ENCODE results near the gene DNHD1.

The DNHD1 gene

GRCh38 chr11:6486256-6486655 lies 10.8 kb upstream of the DNHD1 start:
- no peak for TF ChIP-seq Cebpa-rat (IDR thresholded peaks at IDR 0.05)
- Histone ChIP-seq H3K36me3 (peaks cover 73 to 92% (median 88%) of the 10 kb centered on the region in 11 experiments), H3K27ac (no peak overlapping the region)

GRCh38 chr11:6486938-6487337 lies 10.1 kb upstream of the DNHD1 start:
- no peak overlapping the region for H3K9ac ChIP-seq
- no peaks in the 10 kb centered on the region for H3K27me3 ChIP-seq
- peaks cover 12 to 26% (median 15%) of the 10 kb centered on the region in 10 experiments for H3K4me1 ChIP-seq
- H3K4me2 ChIP-seq: no peak overlapping the region; a peak in 1 of 22 replicates
- no peaks in the 10 kb centered on the region for H3K9me3 ChIP-seq (replicated peaks in 1 of 11)
- peaks cover 77 to 99% (median 90%) of the 10 kb centered on the region in 11 experiments for H3K36me3 ChIP-seq
- no peak for TF ChIP-seq Cebpa-rat (IDR thresholded peaks at IDR 0.05)
- no peak overlapping the region for H3K27ac ChIP-seq
- H3K4me3 ChIP-seq: no peak overlapping the region
- H4K20me1 ChIP-seq: peaks cover 0 to 71% (median 15%) of the 10 kb centered on the region in 11 experiments; a peak in 11 of 22 replicates

More at GRCh38 chr11:6486256-6486655, 10.8 kb upstream of the DNHD1 start:
- no peak overlapping the region for H3K4me2 ChIP-seq
- no peak overlapping the region for H3K9ac ChIP-seq
- peaks cover 0 to 74% (median 19%) of the 10 kb centered on the region in 11 experiments; a peak in 11 of 22 replicates for H4K20me1 ChIP-seq
- H3K9me3 ChIP-seq (replicated peaks in 1 of 11): no peaks in the 10 kb centered on the region
- no peaks in the 10 kb centered on the region for H3K27me3 ChIP-seq
- peaks cover 13 to 26% (median 16%) of the 10 kb centered on the region in 10 experiments for H3K4me1 ChIP-seq
- H3K4me3 ChIP-seq: no peak overlapping the region

- Histone ChIP-seq H3K4me2 (no peak overlapping the region), H4K20me1 (peaks cover 0 to 57% (median 13%) of the 10 kb centered on the region in 11 experiments; a peak in 10 of 22 replicates), H3K27ac (no peak overlapping the region), H3K9ac (no peak overlapping the region), H3K9me3 (replicated peaks in 1 of 11) (no peaks in the 10 kb centered on the region), H3K36me3 (peaks cover 81 to 100% (median 92%) of the 10 kb centered on the region in 11 experiments), H3K27me3 (no peaks in the 10 kb centered on the region), H3K4me1 (peaks cover 0 to 12% (median 1%) of the 10 kb centered on the region in 10 experiments; a peak in 9 of 20 replicates), H3K4me3 (no peak overlapping the region)
- TF ChIP-seq Cebpa-rat (IDR thresholded peaks at IDR 0.05): no peak
Measured at GRCh38 chr11:6488342-6488741, 8.7 kb upstream of the DNHD1 start.

GRCh38 chr11:6488821-6489220 lies 8.3 kb upstream of the DNHD1 start:
- H3K27ac ChIP-seq: no peak overlapping the region

GRCh38 chr11:6489306-6489705 lies 7.8 kb upstream of the DNHD1 start:
- Histone ChIP-seq H3K27me3 (no peaks in the 10 kb centered on the region), H3K9ac (no peak overlapping the region), H3K9me3 (replicated peaks in 1 of 11) (no peaks in the 10 kb centered on the region), H4K20me1 (peaks cover 0 to 56% (median 9%) of the 10 kb centered on the region in 11 experiments; a peak in 10 of 22 replicates), H3K4me2 (no peak overlapping the region), H3K27ac (no peak overlapping the region), H3K36me3 (peaks cover 81 to 100% (median 92%) of the 10 kb centered on the region in 11 experiments), H3K4me1 (peaks cover 0 to 10% (median 0%) of the 10 kb centered on the region in 10 experiments; a peak in 1 of 20 replicates), H3K4me3 (no peak overlapping the region)
- no peak for TF ChIP-seq Cebpa-rat (IDR thresholded peaks at IDR 0.05)

More at GRCh38 chr11:6488821-6489220, 8.3 kb upstream of the DNHD1 start:
- H3K4me1 ChIP-seq: peaks cover 0 to 10% (median 0%) of the 10 kb centered on the region in 10 experiments; a peak in 3 of 20 replicates
- peaks cover 81 to 100% (median 92%) of the 10 kb centered on the region in 11 experiments for H3K36me3 ChIP-seq
- H3K9me3 ChIP-seq (replicated peaks in 1 of 11): no peaks in the 10 kb centered on the region
- H4K20me1 ChIP-seq: peaks cover 0 to 56% (median 14%) of the 10 kb centered on the region in 11 experiments; a peak in 10 of 22 replicates
- no peak overlapping the region for H3K4me2 ChIP-seq
- H3K27me3 ChIP-seq: no peaks in the 10 kb centered on the region
- no peak overlapping the region for H3K9ac ChIP-seq
- H3K4me3 ChIP-seq: no peak overlapping the region
- no peak for TF ChIP-seq Cebpa-rat (IDR thresholded peaks at IDR 0.05)

- no peak overlapping the region for H3K4me3 ChIP-seq
- H3K9ac ChIP-seq: no peak overlapping the region
- H3K36me3 ChIP-seq: peaks cover 47 to 88% (median 76%) of the 10 kb centered on the region in 11 experiments
- TF ChIP-seq Cebpa-rat (IDR thresholded peaks at IDR 0.05): no peak
- no peaks in the 10 kb centered on the region for H3K27me3 ChIP-seq
- no peak overlapping the region for H3K4me2 ChIP-seq
- no peaks in the 10 kb centered on the region for H3K4me1 ChIP-seq
- no peaks in the 10 kb centered on the region for H3K9me3 ChIP-seq (replicated peaks in 1 of 11)
- no peak overlapping the region for H3K27ac ChIP-seq
- peaks cover 0 to 19% (median 0%) of the 10 kb centered on the region in 11 experiments; a peak in 3 of 22 replicates for H4K20me1 ChIP-seq
Measured at GRCh38 chr11:6498121-6498520, 1.0 kb downstream of the DNHD1 start.

GRCh38 chr11:6498544-6498943 lies 1.5 kb downstream of the DNHD1 start:
- no peaks in the 10 kb centered on the region for H3K9me3 ChIP-seq (replicated peaks in 1 of 11)
- peaks cover 47 to 88% (median 72%) of the 10 kb centered on the region in 11 experiments for H3K36me3 ChIP-seq
- H3K4me2 ChIP-seq: no peak overlapping the region
- no peak overlapping the region for H3K9ac ChIP-seq
- TF ChIP-seq Cebpa-rat (IDR thresholded peaks at IDR 0.05): no peak
- no peaks in the 10 kb centered on the region for H3K27me3 ChIP-seq
- H3K4me3 ChIP-seq: no peak overlapping the region
- H3K4me1 ChIP-seq: no peaks in the 10 kb centered on the region
- peaks cover 0 to 19% (median 0%) of the 10 kb centered on the region in 11 experiments; a peak in 3 of 22 replicates for H4K20me1 ChIP-seq
- H3K27ac ChIP-seq: no peak overlapping the region

- Histone ChIP-seq H3K4me2 (no peak overlapping the region), H3K4me1 (0 out of 20 replicates have a peak, but pooled peaks cover 0 to 4% (median 0%) of the 10 kb centered on the region in 10 experiments), H3K9ac (no peak overlapping the region), H4K20me1 (peaks cover 0 to 11% (median 0%) of the 10 kb centered on the region in 11 experiments; a peak in 2 of 22 replicates), H3K27me3 (no peaks in the 10 kb centered on the region), H3K9me3 (replicated peaks in 1 of 11) (no peaks in the 10 kb centered on the region), H3K4me3 (no peak overlapping the region), H3K27ac (no peak overlapping the region), H3K36me3 (peaks cover 32 to 77% (median 61%) of the 10 kb centered on the region in 11 experiments; a peak in 21 of 22 replicates)
- no peak for TF ChIP-seq Cebpa-rat (IDR thresholded peaks at IDR 0.05)
Measured at GRCh38 chr11:6502382-6502781, 5.3 kb downstream of the DNHD1 start.

GRCh38 chr11:6504166-6504565 lies 7.1 kb downstream of the DNHD1 start:
- H3K4me2 ChIP-seq: no peak overlapping the region
- H4K20me1 ChIP-seq: no peaks in the 10 kb centered on the region
- peaks cover 16 to 66% (median 47%) of the 10 kb centered on the region in 11 experiments; a peak in 21 of 22 replicates for H3K36me3 ChIP-seq
- H3K9ac ChIP-seq: no peak overlapping the region
- TF ChIP-seq Cebpa-rat (IDR thresholded peaks at IDR 0.05): no peak
- H3K9me3 ChIP-seq (replicated peaks in 1 of 11): no peaks in the 10 kb centered on the region
- H3K4me1 ChIP-seq: 0 out of 20 replicates have a peak, but pooled peaks cover 0 to 4% (median 0%) of the 10 kb centered on the region in 10 experiments
- no peak overlapping the region for H3K4me3 ChIP-seq
- no peaks in the 10 kb centered on the region for H3K27me3 ChIP-seq
- no peak overlapping the region for H3K27ac ChIP-seq

All from BLaER1 treated with 17β-estradiol and CSF1 and Interleukin-3, amounts not matched to agents 10 nM and 100 nM (cell line).